ENCODE data around the gene PPP4C.
"Not testable (repeated sequence)": the region's sequence is repeated elsewhere in the genome, so short reads cannot be mapped to it uniquely, and the experiment has no call there.

PPP4C gene

DNA sequence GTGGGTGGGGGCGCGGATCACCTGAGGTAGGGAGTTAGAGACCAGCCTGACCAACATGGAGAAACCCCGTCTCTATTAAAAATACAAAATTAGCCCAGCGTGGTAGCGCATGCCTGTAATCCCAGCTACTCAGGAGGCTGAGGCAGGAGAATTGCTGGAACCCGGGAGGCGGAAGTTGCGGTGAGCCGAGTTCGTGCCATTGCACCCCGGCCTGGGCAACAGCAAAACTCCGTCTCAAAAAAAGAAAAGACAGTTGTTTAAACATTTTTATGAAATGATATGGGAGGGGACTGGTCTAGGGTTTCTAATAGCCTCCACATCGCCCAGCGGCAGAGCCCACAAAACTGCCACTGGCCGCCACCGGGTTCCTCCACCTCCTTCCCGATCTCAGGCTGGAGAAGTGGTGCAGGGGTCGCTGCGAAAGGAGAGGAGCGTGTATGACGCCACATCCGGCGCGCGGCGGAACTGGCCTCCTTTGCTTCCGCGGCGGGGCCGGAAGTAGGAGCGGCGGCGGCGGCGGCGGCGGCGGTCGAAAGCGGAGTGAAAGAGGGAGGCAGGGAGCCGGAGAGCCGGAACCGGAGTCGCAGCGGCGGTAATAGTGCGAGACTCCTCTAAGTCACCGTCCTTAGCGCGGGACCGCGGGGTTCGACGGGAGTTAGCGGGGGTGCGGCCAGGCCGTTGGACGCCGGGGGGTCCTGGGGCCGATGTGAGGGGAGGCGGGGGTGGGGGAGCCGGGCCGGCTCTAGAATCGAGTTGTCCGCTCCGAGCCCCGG is at the start of gene PPP4C:
TSS of gene PPP4C (plus strand) at position 492 of the 773 bp plus-strand sequence. CDS start 384 bp downstream, outside the sequence.
- intact Hi-C loops (cut with DNase I): loop anchor here (5.0 kb wide), 1 partner anchor 622 kb away; the partner anchor contains the start of gene SRCAP
- DNase-seq: peak; percentile 77 to 96 (median 92)

DNA sequence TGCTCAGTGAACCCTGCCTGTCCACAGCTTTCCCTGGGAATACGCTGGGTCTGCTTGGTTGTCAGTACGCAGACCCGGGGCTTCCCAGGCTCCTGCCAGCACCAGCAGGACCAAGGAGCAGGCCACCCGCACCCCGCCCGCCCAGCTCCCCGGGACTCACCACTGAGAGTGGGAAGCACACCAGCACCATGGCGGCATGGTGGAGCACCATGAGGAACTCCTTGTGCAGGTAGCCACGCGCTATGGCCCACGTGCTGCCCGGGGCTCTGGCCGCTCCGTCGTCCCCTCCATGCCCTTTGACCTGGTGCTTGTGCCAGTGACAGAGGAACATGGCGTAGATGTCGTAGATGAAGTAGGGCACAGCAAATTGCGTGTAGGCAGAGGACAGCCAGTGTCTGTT is 49.3 kb upstream of the PPP4C start:
- intact Hi-C loops (cut with DNase I): no loop called here
- DNase-seq: no peak

DNA sequence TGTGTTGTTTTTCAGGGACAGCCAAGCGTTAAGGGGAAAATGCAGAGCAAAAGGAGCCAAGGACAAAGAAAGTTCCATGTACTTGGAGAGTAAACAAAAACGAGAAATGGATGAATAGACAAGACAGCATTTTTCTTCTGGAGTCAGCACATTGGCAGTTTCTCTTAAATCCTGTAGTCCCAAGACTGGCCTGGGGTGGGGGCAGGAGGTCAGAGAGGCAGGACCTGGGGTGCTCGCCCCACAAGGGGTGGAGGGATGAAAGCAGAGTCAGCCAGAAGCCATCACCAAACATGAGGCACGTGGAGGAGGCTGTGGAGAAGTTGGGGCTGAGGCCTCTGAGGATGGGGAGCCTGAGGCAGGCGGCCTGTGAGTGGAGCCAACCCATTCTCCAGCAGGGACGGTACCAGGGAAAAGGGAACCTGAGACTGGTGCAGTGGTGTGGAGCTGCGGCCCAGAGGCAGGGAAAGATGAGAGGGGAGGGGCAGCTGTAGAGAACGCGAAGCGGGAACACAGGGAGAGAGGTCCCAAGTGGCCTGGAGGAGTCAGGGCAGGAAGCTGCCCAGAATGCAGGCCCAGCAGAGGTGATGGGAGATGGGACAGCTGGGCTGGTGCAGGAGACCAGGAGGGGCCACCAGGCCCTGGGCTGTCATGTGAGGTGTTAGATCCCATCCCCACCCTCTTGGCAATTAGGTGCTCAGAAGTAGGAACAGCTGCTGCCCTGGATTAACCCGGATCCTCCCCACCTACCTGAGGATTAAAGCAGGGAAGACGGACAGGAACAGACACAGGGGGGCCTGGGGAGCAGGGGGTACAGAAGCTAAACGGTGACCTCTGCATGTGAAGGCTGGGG is 48.0 kb upstream of the PPP4C start:
- intact Hi-C loops (cut with DNase I): no loop called here
- no peak for DNase-seq

GRCh38 chr16:30028438-30029076 is 47.2 kb upstream of the PPP4C start:
- intact Hi-C loops (cut with DNase I): no loop called here
- DNase-seq: no peak

GRCh38 chr16:30030011-30030685 is 45.6 kb upstream of the PPP4C start:
- intact Hi-C loops (cut with DNase I): no loop called here
- no peak for DNase-seq

- intact Hi-C loops (cut with DNase I): no loop called here
- peak in 23 of 42 donors; percentile 20 to 69 (median 44) for DNase-seq
Measured at GRCh38 chr16:30030841-30031413, 44.9 kb upstream of the PPP4C start, which contains the start of gene TLCD3B. Gene TLCD3B (minus strand): TSS chr16:30031271. CDS start chr16:30030527, 744 bp downstream.

- no peak for DNase-seq
- intact Hi-C loops (cut with DNase I): no loop called here
Measured at GRCh38 chr16:30031477-30031918, 44.3 kb upstream of the PPP4C start.

DNA sequence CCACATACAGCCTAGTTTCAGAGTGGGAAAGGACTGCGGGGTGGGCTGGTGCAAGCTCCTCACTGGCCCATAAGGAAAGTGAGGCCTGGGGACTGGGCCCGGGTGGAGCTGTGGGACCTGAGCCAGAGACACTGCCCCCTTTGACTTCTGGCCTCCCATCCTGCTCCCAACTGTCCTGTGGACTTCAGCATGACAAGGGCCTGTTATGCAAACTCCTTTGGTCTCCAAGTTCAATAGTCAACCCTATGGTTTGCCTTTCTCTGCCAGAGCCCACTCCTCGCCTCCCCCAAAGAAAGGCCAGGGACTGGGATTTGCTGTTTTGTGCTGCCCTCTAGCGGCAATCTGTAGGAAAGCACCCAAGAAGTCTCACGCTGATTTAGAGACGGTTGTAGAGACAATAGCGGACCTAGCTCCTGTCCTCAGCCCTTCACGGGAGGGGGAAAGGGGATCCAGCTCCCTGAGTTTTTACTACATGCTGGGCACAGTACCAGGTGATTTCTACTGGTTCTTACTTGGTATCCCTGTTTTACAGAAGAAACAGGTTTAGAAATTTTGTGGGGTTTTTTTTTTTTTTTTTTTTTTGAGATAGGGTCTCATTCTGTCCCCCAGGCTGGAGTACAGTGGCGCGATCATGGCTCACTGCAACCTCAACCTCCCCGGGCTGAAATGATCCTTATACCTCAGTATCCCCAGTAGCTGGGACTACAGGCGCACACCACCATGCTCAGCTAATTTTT is 43.5 kb upstream of the PPP4C start:
- intact Hi-C loops (cut with DNase I): no loop called here
- DNase-seq: peak in 39 of 42 donors; percentile 32 to 85 (median 66)

DNA sequence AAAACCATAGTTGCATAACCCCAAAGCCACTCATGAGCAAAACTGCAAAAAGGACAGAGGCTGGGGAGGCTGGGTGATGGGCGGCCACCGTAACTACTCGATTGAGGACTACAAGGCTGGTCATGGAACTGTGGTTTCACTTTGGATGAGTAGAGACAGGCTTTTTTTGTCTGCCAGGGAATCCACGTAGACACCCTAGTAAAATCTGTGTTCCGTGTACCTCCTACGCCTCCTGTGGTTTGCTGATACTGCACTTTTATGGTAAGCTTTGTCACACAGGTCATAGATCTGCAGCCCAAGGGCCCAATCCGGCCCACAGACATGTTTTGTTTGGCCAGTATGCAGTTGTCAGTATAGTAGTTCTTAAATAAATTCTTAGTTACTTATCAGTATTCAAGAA is 42.5 kb upstream of the PPP4C start:
- DNase-seq: no peak
- intact Hi-C loops (cut with DNase I): no loop called here

GRCh38 chr16:30040221-30040620 is 35.6 kb upstream of the PPP4C start:
- no peak for DNase-seq
- intact Hi-C loops (cut with DNase I): no loop called here

GRCh38 chr16:30040690-30041089 is 35.1 kb upstream of the PPP4C start:
- DNase-seq; intact Hi-C loops (cut with DNase I): not testable (repeated sequence)

DNA sequence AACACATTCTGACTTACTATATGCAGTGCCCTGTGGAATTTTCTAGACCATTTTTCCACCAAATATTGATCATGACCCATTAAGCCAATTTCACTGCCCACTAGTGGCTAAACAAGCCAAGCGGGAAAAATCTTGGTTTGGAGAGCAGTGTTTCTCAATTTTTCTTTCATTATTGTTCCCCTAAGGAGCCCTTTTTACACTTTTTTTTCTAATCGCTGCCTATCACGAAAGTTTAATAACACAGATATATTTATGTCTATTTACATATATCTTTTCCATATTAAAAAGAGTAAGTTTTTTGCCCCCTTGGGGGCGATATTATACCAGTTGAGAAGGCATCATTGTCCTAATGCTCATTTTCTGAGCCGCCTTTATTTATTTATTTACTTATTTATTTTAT is 34.0 kb upstream of the PPP4C start:
- intact Hi-C loops (cut with DNase I): no loop called here
- DNase-seq: peak in 1 of 42 donors; percentile 53

- DNase-seq: no peak
- intact Hi-C loops (cut with DNase I): no loop called here
Measured at GRCh38 chr16:30046178-30046577, 29.6 kb upstream of the PPP4C start.

- no peak for DNase-seq
- intact Hi-C loops (cut with DNase I): no loop called here
Measured at GRCh38 chr16:30046588-30046987, 29.2 kb upstream of the PPP4C start.

DNA sequence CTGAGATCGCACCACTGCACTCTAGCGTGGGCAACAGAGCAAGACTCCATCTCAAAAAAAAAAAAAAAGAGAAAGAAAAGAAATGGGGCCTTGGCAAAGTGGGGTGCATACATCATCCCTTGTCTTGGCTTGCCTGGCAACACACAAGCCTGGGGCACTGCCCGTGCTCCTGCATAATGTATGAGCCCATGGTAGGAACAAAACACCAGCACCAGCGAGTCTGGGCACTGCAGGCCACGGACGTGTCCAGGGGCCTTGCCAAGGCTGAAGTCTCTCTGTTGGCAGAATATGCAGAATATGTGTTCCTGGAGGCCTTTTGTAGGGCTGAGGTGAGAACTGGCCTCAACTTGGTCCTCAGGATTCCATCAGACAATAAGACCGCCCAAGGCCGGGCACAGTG is 25.9 kb upstream of the PPP4C start:
- intact Hi-C loops (cut with DNase I): loop anchor here (10.0 kb wide), 1 partner anchor 55 kb away; the partner anchor contains the start of genes HIRIP3 and INO80E
- DNase-seq: peak in 35 of 42 donors; percentile 27 to 86 (median 65)

DNA sequence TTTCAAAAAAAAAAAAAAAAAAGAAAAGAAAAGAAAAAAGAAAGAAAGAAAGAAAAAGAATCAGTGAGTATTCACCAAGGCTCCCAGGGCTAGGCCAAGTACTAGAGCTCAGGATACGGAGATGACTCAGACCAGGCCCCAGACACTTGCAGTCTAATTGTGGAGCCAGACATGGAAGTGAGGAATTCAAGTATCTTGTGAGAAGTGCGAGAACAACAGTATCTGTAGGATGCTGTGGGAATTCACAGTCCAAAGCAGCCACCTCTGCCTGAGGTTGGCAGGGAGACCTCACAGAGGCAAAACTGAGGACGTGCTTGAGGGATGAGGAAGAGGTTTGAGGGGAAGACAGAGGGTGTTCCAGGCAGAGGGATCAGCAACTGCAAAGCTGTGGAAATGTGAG is 24.3 kb upstream of the PPP4C start:
- intact Hi-C loops (cut with DNase I): loop anchor here (10.0 kb wide), 1 partner anchor 57 kb away; the partner anchor contains the start of genes HIRIP3 and INO80E
- no peak for DNase-seq

DNA sequence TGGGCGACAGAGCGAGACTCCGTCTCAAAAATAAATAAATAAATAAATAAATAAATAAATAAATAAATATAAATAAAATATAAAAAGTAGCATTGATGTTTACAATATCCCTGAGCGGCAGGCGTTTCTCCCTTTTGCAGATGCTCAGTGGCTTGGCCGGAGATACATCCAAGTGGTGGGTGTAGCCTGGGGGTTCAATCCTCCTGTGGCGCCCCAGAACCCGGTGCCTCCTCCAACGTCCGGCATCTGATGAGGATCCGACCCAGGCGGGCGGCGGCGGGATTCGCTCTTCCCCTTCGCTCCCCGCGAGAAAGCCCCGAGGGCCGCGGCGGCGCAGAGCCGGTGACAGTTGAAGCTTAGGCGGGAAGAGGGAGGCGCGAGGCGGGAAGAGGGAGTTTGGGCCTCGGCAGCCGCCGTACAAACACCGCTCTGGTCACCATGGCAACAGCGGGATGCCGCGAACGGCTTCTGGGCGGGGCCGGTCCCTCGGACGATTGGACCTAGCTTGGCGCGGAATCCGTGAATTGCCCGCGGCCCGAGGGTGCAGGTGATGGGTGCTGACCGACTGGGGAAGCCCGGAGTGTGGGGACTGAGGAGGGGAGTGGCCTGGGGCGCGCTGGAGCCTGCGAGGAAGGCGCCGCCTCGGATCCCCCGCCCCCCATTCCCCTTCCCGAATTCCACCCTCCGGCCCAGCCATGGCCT is 23.0 kb upstream of the PPP4C start:
- intact Hi-C loops (cut with DNase I): loop anchor here (10.0 kb wide), 1 partner anchor 58 kb away; the partner anchor contains the start of genes HIRIP3 and INO80E
- DNase-seq: peak; percentile 79 to 98 (median 93)
